MCF 10A (cell line): ENCODE data around the gene KCNH4. TPM values are rescaled to one million over a fixed set of nuclear protein-coding genes. Genes with fewer than 3 reads are reported as not detected.

Experiments
- BruUV-seq: library from RNA; stranded (reverse); fragments of 400-500 nt; replicated peaks from 2 replicates; lab custom pipeline; 2021; lab: Mats Ljungman, UMichigan
- CTCF ChIA-PET: fragments of 300-600 bp; sonication (Branson Sonifier 250); formaldehyde crosslinking; extraction: SDS; loops from one replicate; lab custom pipeline; 2021; ENCODE audit warnings: antibody characterized with exemption, inconsistent platforms; lab: Yijun Ruan, JAX
- POLR2A ChIA-PET: fragments of 300-600, 350-650 bp; sonication (Branson Sonifier 250); formaldehyde crosslinking; extraction: SDS; loops from one replicate; lab custom pipeline; 2020; ENCODE audit warnings: antibody characterized with exemption, inconsistent platforms; lab: Yijun Ruan, JAX
- DNase-seq: peaks from one replicate; pipeline ENCODE4 v3.0.0-alpha.2; 2018; ENCODE audit not compliant: unreplicated experiment
- H3K27ac Mint-ChIP-seq: one replicate; pipeline ENCODE4 v1.8.0; 2022; ENCODE audit warnings: mild to moderate bottlenecking, low read depth, mixed read lengths; ENCODE audit not compliant: unreplicated experiment
- H3K27me3 Mint-ChIP-seq: one replicate; pipeline ENCODE4 v1.8.0; 2022; ENCODE audit warnings: mixed read lengths; ENCODE audit not compliant: insufficient read depth, unreplicated experiment
- H3K36me3 Mint-ChIP-seq: one replicate; pipeline ENCODE4 v1.8.0; 2022; ENCODE audit warnings: mild to moderate bottlenecking, moderate library complexity, mixed read lengths; ENCODE audit not compliant: insufficient read depth, unreplicated experiment
- H3K4me1 Mint-ChIP-seq: one replicate; pipeline ENCODE4 v1.8.0; 2022; ENCODE audit warnings: mixed read lengths; ENCODE audit not compliant: insufficient read depth, unreplicated experiment
- H3K4me3 Mint-ChIP-seq: one replicate; pipeline ENCODE4 v1.8.0; 2022; ENCODE audit warnings: mild to moderate bottlenecking, moderate library complexity, mixed read lengths; ENCODE audit not compliant: unreplicated experiment
- H3K9me3 Mint-ChIP-seq: one replicate; pipeline ENCODE4 v1.8.0; 2022; ENCODE audit warnings: mixed read lengths; ENCODE audit not compliant: unreplicated experiment
- intact Hi-C: fragments of 100-400 bp; cut with micrococcal nuclease; formaldehyde crosslinking; loops from 2 replicates; pipeline ENCODE4 v1.14.1; 2022
- total RNA-seq: library from RNA; stranded (reverse); gene quantifications from 2 replicates; pipeline ENCODE4 v1.2.3, GENCODE V29; 2022
- TF ChIP-seq, protein P1 (sequence below): fragments of 200-600 bp; IDR thresholded peaks from one replicate; pipeline ENCODE4 v1.8.0; 2022; ENCODE audit warnings: antibody characterized with exemption, mild to moderate bottlenecking; ENCODE audit not compliant: unreplicated experiment

KCNH4 gene
- total RNA-seq, 1 experiment from 2014 or later = not detected

GRCh38 chr17:42110301-42111264, 70.4 kb downstream of the KCNH4 start:
- Mint-ChIP-seq H3K27me3 (no peaks in the 10 kb centered on the region), H3K4me1 (no peaks in the 10 kb centered on the region), H3K27ac (no peak overlapping the region), H3K4me3 (no peak overlapping the region), H3K9me3 (no peaks in the 10 kb centered on the region), H3K36me3 (peaks cover 10% of the 10 kb centered on the region)
- DNase-seq = no peak
- ChIA-PET CTCF (interaction anchor here (0.6 to 5.0 kb wide), 6 partner anchors 9 to 92 kb away, joined by 3 to 28 read pairs (median 4); partner anchors contain the start of gene NKIRAS2), POLR2A (interaction anchor here (1.6 to 3.0 kb wide), 3 partner anchors 10 to 144 kb away, joined by 7 to 17 read pairs (median 9); partner anchors contain the start of genes CNP, DNAJC7 and KAT2A)
- TF ChIP-seq, protein P1, sequence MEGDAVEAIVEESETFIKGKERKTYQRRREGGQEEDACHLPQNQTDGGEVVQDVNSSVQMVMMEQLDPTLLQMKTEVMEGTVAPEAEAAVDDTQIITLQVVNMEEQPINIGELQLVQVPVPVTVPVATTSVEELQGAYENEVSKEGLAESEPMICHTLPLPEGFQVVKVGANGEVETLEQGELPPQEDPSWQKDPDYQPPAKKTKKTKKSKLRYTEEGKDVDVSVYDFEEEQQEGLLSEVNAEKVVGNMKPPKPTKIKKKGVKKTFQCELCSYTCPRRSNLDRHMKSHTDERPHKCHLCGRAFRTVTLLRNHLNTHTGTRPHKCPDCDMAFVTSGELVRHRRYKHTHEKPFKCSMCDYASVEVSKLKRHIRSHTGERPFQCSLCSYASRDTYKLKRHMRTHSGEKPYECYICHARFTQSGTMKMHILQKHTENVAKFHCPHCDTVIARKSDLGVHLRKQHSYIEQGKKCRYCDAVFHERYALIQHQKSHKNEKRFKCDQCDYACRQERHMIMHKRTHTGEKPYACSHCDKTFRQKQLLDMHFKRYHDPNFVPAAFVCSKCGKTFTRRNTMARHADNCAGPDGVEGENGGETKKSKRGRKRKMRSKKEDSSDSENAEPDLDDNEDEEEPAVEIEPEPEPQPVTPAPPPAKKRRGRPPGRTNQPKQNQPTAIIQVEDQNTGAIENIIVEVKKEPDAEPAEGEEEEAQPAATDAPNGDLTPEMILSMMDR = no peak
- BruUV-seq = no TSS peak
- intact Hi-C loops = no loop called here

DNA sequence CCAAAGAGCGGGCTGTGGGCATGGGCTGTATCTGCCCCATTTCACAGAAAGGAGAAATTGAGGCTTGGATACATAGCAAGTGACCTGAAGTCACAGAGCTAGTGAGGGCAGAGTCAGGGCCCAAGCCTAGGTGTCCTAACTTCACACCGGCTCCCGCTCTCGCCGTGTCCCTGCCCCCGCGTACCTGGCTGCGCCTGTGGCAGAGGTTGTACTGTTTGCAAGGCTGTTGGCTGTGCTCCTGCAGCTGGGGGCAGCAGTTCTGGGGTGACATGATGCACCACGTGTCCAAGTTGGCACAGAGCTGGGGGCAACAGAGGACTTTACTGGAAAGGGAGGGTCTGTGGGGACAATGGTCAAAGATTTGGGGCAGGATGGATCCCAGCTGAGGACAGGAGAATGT, 71.9 kb downstream of the KCNH4 start:
- Mint-ChIP-seq H3K4me1 (no peaks in the 10 kb centered on the region), H3K9me3 (no peaks in the 10 kb centered on the region), H3K36me3 (no peaks in the 10 kb centered on the region), H3K4me3 (no peak overlapping the region), H3K27ac (no peak overlapping the region), H3K27me3 (no peaks in the 10 kb centered on the region)
- ChIA-PET POLR2A (no interaction called here), CTCF (interaction anchor here (0.6 to 1.3 kb wide), 2 partner anchors 43 to 68 kb away, joined by 3 read pairs; no protein-coding TSS in a partner anchor)
- DNase-seq = no peak
- intact Hi-C loops = no loop called here
- no TSS peak for BruUV-seq
- TF ChIP-seq, protein P1 = no peak

GRCh38 chr17:42107597-42108576, 73.1 kb downstream of the KCNH4 start:
- POLR2A ChIA-PET = no interaction called here
- H3K27ac Mint-ChIP-seq = no peak overlapping the region

More at GRCh38 chr17:42107597-42108576, 73.1 kb downstream of the KCNH4 start:
- H3K9me3 Mint-ChIP-seq = no peaks in the 10 kb centered on the region
- no TSS peak for BruUV-seq
- peak; percentile 68 for DNase-seq
- no peak overlapping the region for H3K4me3 Mint-ChIP-seq
- H3K27me3 Mint-ChIP-seq = no peaks in the 10 kb centered on the region
- CTCF ChIA-PET = interaction anchor here (1.0 to 1.3 kb wide), 3 partner anchors 41 to 84 kb away, joined by 3 to 5 read pairs (median 4); no protein-coding TSS in a partner anchor
- TF ChIP-seq, protein P1 = no peak
- no peaks in the 10 kb centered on the region for H3K36me3 Mint-ChIP-seq
- intact Hi-C loops = no loop called here
- no peaks in the 10 kb centered on the region for H3K4me1 Mint-ChIP-seq
